Loucy (cell line): Measurements from ENCODE around the gene CDK5R2.

Experiments
- EZH2phosphoT487 ChIP-seq: fragments of 200-600 bp; IDR thresholded peaks from 2 replicates; pipeline ENCODE4 v1.6.1; 2018; ENCODE audit warnings: antibody characterized with exemption, mild to moderate bottlenecking, moderate library complexity, borderline replicate concordance
- TF ChIP-seq, protein P1 (sequence below): fragments of 200-600 bp; sonication (generic); conservative IDR thresholded peaks from 2 replicates; pipeline ENCODE4 v1.5.1; 2014; ENCODE audit warnings: mild to moderate bottlenecking, antibody characterized with exemption, low read length

DNA sequence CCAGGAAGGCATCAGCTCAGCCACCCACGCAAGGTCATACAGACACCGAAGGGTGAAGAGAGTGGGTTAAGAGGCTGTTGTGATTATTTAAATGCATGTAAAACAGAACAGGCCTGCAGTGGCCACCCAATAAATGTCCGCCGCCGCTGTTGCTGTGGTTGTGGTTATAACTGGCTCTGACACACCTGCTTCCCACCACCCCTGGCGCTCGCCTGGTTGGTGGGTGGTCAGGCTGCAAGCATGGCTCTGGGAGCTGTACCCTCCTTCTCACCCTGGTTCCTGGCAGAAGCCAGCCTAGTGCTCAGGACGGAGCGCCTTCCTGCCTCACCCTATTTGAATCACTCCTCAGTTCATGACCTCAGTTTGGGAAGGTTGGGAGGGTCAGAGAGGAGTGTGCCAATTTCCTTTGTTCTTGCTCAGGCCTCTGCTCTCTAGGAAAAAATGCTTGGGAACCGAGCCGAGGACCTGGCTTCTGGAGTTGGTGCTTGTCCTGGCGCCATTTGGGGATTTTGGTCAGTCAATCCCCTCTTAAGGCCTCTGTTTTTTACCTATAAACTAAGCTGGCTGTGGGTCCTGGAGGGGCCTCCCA is 39.0 kb downstream of the CDK5R2 start:
- TF ChIP-seq, protein P1, sequence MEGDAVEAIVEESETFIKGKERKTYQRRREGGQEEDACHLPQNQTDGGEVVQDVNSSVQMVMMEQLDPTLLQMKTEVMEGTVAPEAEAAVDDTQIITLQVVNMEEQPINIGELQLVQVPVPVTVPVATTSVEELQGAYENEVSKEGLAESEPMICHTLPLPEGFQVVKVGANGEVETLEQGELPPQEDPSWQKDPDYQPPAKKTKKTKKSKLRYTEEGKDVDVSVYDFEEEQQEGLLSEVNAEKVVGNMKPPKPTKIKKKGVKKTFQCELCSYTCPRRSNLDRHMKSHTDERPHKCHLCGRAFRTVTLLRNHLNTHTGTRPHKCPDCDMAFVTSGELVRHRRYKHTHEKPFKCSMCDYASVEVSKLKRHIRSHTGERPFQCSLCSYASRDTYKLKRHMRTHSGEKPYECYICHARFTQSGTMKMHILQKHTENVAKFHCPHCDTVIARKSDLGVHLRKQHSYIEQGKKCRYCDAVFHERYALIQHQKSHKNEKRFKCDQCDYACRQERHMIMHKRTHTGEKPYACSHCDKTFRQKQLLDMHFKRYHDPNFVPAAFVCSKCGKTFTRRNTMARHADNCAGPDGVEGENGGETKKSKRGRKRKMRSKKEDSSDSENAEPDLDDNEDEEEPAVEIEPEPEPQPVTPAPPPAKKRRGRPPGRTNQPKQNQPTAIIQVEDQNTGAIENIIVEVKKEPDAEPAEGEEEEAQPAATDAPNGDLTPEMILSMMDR = no peak
- TF ChIP-seq EZH2phosphoT487 = no peak
